Adrenal gland (tissue), 12 donors: ENCODE measurements around the gene CMYA5. TPM values are rescaled to one million over a fixed set of nuclear protein-coding genes. Genes with fewer than 3 reads are reported as not detected.

Experiments used
- DNase-seq, 7 donors: peaks; one replicate each; pipeline ENCODE4 v3.0.0-alpha.2; 2019 to 2020
- H3K27ac ChIP-seq, 5 donors: fragments of 200-600 bp; sonication (generic) in 4 of 5; 1 replicate in 3 of 5; 2 replicates in 2 of 5; pipeline versions ENCODE4 v1.5.1 to v1.8.0; 2016 to 2020; ENCODE audit warnings: mild to moderate bottlenecking in 1 of 5
- H3K27me3 ChIP-seq: fragments of 200-600 bp; 2 replicates; pipeline ENCODE4 v1.8.0; 2021
- H3K36me3 ChIP-seq, 2 donors: fragments of 200-600 bp; replicated peaks in 1 of 2; 1 replicate in 1 of 2; 2 replicates in 1 of 2; pipeline versions ENCODE4 v1.5.1 to v1.8.0; 2018 to 2022
- H3K4me1 ChIP-seq, 2 donors: fragments of 200-600 bp; replicated peaks in 1 of 2; 1 replicate in 1 of 2; 2 replicates in 1 of 2; pipeline versions ENCODE4 v1.5.1 to v1.8.0; 2018 to 2021
- H3K4me3 ChIP-seq, 4 donors: fragments of 200-600 bp; sonication (generic) in 3 of 4; one replicate each; pipeline ENCODE4 v1.5.1; 2016 to 2018
- H3K9me3 ChIP-seq, 3 donors: fragments of 200-600 bp; sonication (generic) in 1 of 3; replicated peaks in 1 of 3; 1 replicate in 2 of 3; 2 replicates in 1 of 3; pipeline versions ENCODE4 v1.5.1 to v1.8.0; 2016 to 2021
- CTCF ChIP-seq, 6 experiments: fragments of 450-650 bp in 4 of 6; fragments of 200-600 bp in 2 of 6; sonication (generic) in 1 of 6; IDR thresholded peaks; 1 replicate in 5 of 6; 2 replicates in 1 of 6; pipeline versions ENCODE4 v1.5.1 to v1.8.0; 2016 to 2021; ENCODE audit warnings: antibody characterized with exemption in 6 of 6, mild to moderate bottlenecking in 2 of 6, moderate library complexity in 1 of 6
- POLR2A ChIP-seq, 2 donors: fragments of 450-650 bp; IDR thresholded peaks; one replicate each; pipeline ENCODE4 v1.6.1; 2017; ENCODE audit warnings: antibody characterized with exemption in 2 of 2, mild to moderate bottlenecking in 2 of 2, moderate library complexity in 1 of 2
- WGBS, 4 donors: extraction: QIAGEN DNeasy Blood & Tissue Kit in 2 of 4; methylation state at CpG; one replicate each; pipeline versions ENCODE4 v1.1.5 to v1.1.7; 2013 to 2017; 5-methylcytosine and 5-hydroxymethylcytosine counted together
- intact Hi-C, 2 donors: fragments of 100-400 bp; cut with DNase I; formaldehyde crosslinking; loops; one replicate each; pipeline versions ENCODE4 v1.14.1 to v1.15.0; 2022 to 2023
- polyA plus RNA-seq, 3 donors: library from polyadenylated mRNA; stranded (reverse); fragments of 200-250 nt in 2 of 3; fragments of 350-450 nt in 1 of 3; fragmentation: Illumina TruSeq in 1 of 3; extraction: RNeasy Lipid Tissue Mini Kit (QIAGEN cat#74804) in 1 of 3; gene quantifications; one replicate each; pipeline ENCODE4 v1.2.3, GENCODE V29; 2013 to 2014
- total RNA-seq, 9 donors: library from RNA; depleted of rRNA in 4 of 9; stranded (reverse); fragments of >200 nt in 4 of 9; fragments of 120-200 nt in 1 of 9; fragmentation: NEBNext Ultra II Directional in 1 of 9; extraction: Animal tissue kit (Norgen Biotek cat#: 25700) in 1 of 9; gene quantifications; one replicate each; pipeline versions ENCODE4 v1.1.0 to v1.2.4, GENCODE V29; 2013 to 2023
- donor health status: healthy with polysubstance abuse.
- donor health status: Bipolar disorder and iron deficiency.
- donor health status: DM: yes; HTN: yes; CAD: no.
- donor health status: DM: no; HTN: no; CAD: no.
- donor health status: DM: no; HTN: no; CAD: no.
- donor health status: DM: yes; HTN: yes; CAD: no.

CMYA5 gene
- total and polyA plus RNA-seq, 12 donors, result 0.11 to 5.6 (median 0.40) TPM

GRCh38 chr5:79712741-79713140 is 23.1 kb downstream of the CMYA5 start:
- DNase-seq, result no peak
- TF ChIP-seq CTCF (IDR thresholded peaks at IDR 0.05), result no peak
- no peak for TF ChIP-seq POLR2A (IDR thresholded peaks at IDR 0.05)

GRCh38 chr5:79713727-79714126 is 24.1 kb downstream of the CMYA5 start:
- Histone ChIP-seq H3K27ac (no peak overlapping the region), H3K9me3 (peaks cover 0 to 4% (median 0%) of the 10 kb centered on the region in 3 donors), H3K4me3 (no peak overlapping the region), H3K36me3 (no peaks in the 10 kb centered on the region), H3K27me3 (no peaks in the 10 kb centered on the region), H3K4me1 (no peaks in the 10 kb centered on the region)
- TF ChIP-seq POLR2A (IDR thresholded peaks at IDR 0.05), result no peak
- TF ChIP-seq CTCF (IDR thresholded peaks at IDR 0.05), result no peak
- DNase-seq, result no peak
- 86 to 93% (median 91%) methylated on average over 7 of the region's 7 CpGs for WGBS, 4 donors
- intact Hi-C loops, result no loop called here

More at GRCh38 chr5:79712741-79713140, 23.1 kb downstream of the CMYA5 start:
- no peak overlapping the region for H3K27ac ChIP-seq
- H3K9me3 ChIP-seq, result no peaks in the 10 kb centered on the region
- no peaks in the 10 kb centered on the region for H3K4me1 ChIP-seq
- H3K4me3 ChIP-seq, result no peak overlapping the region
- no peaks in the 10 kb centered on the region for H3K36me3 ChIP-seq
- no peaks in the 10 kb centered on the region for H3K27me3 ChIP-seq
- intact Hi-C loops, result no loop called here

- 0 to 86% (median 42%) methylated on average over 1 of the region's 1 CpG for WGBS, 4 donors
- peaks cover 0 to 4% (median 0%) of the 10 kb centered on the region in 3 donors for H3K9me3 ChIP-seq
- no peaks in the 10 kb centered on the region for H3K36me3 ChIP-seq
- intact Hi-C loops, result no loop called here
- no peaks in the 10 kb centered on the region for H3K4me1 ChIP-seq
- TF ChIP-seq POLR2A (IDR thresholded peaks at IDR 0.05) (no peak), CTCF (IDR thresholded peaks at IDR 0.05) (no peak)
- DNase-seq, result no peak
- no peak overlapping the region for H3K27ac ChIP-seq
- H3K27me3 ChIP-seq, result no peaks in the 10 kb centered on the region
- no peak overlapping the region for H3K4me3 ChIP-seq
Measured at GRCh38 chr5:79716839-79717238, 27.2 kb downstream of the CMYA5 start.

GRCh38 chr5:79720096-79720495 is 30.5 kb downstream of the CMYA5 start:
- no peaks in the 10 kb centered on the region for H3K36me3 ChIP-seq
- peaks cover 0 to 4% (median 0%) of the 10 kb centered on the region in 3 donors for H3K9me3 ChIP-seq
- DNase-seq, result no peak
- TF ChIP-seq CTCF (IDR thresholded peaks at IDR 0.05), result no peak
- TF ChIP-seq POLR2A (IDR thresholded peaks at IDR 0.05), result no peak
- H3K4me3 ChIP-seq, result no peak overlapping the region
- intact Hi-C loops, result no loop called here
- no peaks in the 10 kb centered on the region for H3K4me1 ChIP-seq
- no peaks in the 10 kb centered on the region for H3K27me3 ChIP-seq
- no peak overlapping the region for H3K27ac ChIP-seq
